ENCODE data around the gene SUCO.
"Not testable (repeated sequence)": the region's sequence is repeated elsewhere in the genome, so short reads cannot be mapped to it uniquely, and the experiment has no call there.

The SUCO gene

DNA sequence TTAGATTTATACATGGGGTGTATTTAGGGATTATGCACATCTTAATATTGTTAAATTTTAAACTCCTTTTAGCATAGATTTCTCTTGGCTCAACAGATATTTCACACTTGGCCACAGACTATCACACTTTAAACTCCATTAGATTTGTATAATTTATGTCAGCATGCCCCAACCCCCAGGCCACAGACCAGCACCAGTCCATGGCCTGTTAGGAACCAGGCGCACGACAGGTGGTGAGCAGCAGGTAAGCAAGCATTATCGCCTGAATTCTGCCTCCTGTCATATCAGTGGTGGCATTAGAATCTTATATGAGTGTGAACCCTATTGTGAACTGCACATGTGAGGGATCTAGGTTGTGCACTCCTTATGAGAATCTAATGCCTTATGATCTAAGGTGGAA, 34.8 kb downstream of the SUCO start:
- DNase-seq = no peak

DNA sequence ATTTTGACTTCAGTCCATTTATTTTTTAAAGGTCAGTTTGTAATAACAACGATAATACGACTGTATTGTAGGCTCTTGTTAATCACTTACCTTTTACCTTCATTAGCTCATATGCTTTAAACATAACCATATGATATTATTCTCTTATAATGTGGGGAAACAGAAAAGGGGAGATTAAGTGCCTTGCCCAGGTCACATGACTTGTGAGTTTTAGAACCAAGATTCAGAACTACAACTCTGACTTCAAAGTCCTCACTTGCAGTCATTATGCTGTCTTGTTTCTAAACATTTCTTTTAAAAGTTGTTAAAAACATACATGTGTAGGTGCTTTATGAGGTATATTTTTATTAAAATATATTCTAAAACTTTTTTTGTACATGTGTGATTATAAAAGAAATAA, 41.1 kb downstream of the SUCO start:
- DNase-seq = no peak

DNA sequence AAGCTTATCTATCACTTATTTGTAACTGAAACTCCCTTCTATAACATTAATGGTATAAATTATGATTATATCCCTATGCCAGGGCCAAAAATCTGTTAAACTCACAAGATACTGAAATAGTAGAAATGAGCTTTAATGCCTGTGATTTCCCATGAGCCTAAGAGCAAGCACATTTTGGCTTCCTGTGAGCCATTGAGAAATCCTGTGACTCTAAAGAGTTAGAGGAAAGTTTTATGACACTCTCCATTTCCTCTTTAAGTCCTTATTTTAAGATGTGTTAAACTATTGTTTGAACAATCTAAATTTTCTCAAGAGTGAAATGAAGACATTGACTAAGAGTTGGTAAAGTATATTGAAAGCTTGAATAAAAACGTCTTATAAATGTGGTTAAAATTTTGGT, 45.6 kb downstream of the SUCO start:
- DNase-seq = peak; percentile 17 to 29

DNA sequence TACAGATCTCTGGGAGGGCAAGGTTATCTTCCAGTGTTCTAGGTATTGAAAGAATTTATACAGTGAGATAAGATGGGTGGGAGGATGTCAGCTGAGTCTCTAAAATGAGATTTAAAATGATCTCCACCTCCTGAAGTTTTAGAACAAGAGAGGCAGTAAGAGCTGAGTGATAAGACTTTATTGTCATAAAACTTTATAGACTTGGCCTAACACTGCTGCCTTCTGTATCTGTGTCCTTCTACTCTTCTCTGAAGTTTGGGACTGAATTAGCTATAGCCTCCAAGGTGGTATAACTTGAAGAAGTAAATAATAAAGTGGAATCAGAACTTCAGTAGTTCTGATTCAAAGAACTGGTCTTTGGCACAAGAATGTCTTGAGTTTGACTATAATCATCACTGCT, 48.3 kb downstream of the SUCO start:
- DNase-seq = no peak

DNA sequence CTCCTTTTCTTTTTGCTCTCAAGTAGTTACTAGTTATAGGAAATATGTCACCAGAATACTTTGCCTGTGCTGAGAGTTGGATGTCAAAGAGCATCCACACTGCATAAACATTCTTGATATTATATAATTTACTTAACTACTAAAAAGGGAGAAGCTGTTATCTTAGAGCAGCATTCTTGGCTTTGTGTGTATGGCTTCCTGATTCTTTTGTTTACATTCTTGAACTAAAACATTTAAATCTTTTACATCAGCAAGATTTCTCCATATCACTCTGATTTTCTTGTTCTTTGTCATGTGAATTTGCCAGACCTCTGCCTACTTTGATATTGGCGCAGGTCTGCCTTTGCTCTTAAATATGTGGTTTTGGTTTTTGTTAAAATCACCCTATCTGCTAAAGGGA, 48.8 kb downstream of the SUCO start:
- no peak for DNase-seq

DNA sequence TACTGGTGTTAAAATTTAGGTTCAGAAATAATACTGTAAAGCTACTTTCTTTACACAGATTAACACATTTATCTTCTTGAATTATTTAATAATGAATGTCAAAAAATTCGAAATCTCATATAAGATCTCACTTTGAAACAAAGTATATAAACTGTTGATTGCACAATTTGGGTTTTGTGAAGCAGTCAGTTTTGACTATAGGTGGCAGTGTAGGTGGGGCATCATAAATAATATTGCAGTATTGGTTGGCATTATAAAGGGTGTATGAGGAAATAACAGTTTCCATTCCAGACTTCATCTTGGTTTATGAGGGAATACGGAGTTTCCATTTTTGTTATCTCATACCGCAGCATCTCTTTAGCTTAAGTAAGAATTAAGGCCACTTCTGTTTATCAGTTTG, 49.9 kb downstream of the SUCO start:
- DNase-seq = no peak

DNA sequence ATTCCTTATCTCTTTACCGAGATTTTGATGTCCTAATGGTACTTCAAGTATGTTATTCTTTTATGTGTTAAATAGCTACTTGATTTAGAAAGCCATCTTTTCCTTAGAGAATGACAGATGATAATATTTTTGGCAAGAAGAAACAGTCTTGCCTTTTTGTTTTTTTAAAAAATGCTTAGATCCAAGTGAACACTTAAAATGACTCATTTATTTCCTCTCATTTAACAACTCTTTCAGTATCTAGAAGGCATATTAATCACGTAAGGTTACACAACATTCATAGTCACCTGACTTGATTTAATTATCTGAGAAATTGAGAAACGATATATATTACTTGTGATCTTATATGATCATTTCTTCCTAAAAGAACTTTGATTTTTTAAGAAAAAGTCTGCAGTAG, 52.4 kb downstream of the SUCO start:
- DNase-seq = no peak

DNA sequence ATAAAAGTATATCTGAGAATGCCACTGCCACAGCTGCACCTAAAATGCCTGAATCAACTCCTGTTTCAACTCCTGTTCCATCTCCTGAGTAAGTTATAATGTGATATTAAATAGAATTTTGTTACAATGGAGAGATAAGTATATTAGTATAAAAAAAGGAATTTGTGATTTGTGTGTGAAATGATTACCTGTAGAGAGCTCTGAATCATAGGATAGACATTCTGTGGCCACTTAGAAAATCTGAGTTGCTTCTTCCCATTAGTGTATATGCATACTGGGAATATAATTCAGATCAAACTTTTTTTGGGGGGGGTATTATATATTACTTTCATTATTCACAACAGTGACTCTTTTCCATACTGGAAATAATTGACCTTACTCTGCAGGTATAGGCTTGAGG, 52.9 kb downstream of the SUCO start:
- DNase-seq = no peak

DNA sequence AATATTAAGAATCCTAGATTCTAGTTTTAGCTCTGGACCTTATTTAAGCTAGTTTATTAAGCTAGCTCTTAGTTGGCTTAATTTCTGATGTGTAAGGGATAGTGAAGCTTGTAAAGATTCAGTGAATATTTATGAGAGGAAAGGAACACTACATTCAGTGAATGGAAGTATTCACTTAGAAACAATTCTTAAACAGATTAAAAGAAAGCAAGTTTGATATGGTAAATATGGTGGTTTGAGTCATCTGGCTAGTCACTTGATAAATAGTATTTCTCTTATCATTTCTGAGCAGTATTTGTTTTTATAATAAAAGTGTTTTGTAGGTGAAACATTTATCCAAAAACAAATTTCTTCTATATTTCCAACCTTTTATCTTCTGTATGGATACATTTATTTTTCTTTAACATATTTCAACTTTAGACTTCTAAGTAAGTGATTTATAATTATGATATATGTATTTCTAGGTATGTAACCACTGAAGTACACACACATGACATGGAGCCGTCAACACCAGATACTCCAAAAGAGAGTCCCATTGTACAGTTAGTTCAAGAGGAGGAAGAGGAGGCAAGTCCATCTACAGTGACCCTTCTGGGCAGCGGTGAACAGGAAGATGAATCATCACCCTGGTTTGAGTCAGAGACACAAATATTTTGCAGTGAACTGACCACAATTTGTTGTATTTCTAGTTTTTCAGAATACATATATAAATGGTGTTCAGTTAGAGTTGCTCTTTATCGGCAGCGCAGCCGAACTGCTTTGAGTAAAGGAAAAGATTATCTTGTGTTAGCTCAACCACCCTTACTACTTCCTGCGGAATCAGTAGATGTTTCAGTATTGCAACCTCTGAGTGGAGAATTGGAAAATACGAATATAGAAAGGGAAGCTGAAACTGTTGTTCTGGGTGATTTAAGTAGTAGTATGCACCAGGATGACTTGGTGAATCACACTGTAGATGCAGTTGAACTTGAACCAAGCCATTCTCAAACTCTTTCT, 55.6 kb downstream of the SUCO start:
- no peak for DNase-seq

DNA sequence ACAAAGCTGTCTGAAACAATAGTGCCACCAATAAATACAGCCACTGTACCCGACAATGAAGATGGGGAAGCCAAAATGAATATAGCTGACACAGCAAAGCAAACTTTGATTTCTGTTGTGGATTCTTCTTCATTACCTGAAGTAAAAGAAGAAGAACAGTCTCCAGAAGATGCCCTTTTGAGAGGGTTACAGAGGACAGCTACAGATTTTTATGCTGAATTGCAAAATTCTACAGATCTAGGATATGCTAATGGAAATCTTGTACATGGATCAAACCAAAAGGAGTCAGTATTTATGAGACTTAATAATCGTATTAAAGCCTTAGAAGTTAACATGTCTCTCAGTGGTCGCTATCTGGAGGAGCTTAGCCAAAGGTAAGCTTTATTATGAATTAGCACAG, 56.6 kb downstream of the SUCO start:
- no peak for DNase-seq

DNA sequence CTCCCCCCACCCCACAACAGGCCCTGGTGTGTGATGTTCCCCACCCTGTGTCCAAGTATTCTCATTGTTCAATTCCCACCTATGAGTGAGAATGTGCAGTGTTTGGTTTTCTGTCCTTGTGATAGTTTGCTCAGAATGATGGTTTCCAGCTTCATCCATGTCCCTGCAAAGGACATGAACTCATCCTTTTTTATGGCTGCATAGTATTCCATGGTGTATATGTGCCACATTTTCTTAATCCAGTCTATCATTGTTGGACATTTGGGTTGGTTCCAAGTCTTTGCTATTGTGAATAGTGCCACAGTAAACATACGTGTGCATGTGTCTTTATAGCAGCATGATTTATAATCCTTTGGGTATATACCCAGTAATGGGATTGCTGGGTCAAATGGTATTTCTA, 58.5 kb downstream of the SUCO start:
- not testable (repeated sequence) for DNase-seq

DNA sequence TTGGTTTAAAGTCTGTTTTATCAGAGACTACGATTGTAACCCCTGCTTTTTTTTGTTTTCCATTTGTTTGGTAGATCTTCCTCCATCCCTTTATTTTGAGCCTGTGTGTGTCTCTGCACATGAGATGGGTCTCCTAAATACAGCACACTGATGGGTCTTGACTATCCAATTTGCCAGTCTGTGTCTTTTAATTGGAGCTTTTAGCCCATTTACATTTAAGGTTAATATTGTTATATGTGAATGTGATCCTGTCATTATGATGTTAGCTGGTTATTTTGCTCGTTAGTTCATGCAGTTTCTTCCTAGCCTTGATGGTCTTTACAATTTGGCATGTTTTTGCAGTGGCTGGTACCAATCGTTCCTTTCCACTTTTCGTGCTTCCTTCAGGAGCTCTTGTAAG, 62.1 kb downstream of the SUCO start:
- DNase-seq = not testable (repeated sequence)

DNA sequence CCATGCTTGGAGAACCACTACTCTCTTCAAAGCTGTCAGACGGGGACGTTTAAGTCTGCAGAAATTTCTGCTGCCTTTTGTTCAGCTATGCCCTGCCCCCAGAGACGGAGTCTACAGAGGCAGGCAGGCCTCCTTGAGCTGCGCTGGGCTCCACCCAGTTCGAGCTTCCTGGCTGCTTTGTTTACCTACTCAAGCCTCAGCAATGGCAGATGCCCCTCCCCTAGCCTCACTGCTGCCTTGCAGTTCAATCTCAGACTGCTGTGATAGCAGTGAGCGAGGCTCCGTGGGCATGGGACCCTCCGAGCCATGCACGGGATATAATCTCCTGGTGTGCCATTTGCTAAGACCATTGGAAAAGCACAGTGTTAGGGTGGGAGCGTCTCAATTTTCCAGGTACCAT, 63.8 kb downstream of the SUCO start:
- DNase-seq = not testable (repeated sequence)

DNA sequence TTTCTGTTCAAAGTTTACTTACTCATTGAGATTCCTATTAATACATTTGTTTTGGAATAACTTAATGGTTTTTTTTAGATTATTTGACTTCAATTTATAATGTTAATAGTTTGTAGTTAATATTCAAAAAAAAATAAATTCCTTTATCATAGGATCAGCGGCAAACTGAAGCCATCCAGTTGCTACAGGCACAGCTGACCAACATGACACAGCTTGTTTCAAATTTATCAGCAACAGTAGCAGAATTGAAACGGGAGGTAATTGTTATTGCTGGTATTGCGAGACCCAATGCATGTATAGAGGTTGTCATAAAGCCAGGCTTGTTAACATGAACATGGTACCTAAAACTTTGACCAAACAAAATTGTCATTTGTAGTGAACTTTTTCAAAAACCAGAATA, 67.0 kb downstream of the SUCO start:
- DNase-seq = no peak

DNA sequence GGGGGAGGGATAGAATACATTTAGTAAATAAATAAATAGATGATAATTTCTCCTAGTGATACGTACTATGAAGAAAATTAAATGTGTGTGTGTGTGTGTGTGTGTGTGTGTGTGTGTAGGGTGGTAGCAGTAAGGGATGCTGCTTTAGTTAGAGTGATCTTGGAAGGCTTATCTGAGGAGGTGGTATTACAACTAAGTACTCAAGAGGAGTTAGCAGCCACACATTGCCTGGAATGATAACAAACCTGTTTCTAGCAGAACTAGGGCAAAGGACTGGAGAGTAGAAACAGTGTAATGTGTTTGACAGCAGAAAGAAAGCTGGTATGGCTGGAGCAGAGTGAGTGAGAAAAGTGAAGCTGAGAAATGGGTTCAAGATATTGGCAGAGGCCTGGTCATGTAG, 67.7 kb downstream of the SUCO start:
- no peak for DNase-seq

DNA sequence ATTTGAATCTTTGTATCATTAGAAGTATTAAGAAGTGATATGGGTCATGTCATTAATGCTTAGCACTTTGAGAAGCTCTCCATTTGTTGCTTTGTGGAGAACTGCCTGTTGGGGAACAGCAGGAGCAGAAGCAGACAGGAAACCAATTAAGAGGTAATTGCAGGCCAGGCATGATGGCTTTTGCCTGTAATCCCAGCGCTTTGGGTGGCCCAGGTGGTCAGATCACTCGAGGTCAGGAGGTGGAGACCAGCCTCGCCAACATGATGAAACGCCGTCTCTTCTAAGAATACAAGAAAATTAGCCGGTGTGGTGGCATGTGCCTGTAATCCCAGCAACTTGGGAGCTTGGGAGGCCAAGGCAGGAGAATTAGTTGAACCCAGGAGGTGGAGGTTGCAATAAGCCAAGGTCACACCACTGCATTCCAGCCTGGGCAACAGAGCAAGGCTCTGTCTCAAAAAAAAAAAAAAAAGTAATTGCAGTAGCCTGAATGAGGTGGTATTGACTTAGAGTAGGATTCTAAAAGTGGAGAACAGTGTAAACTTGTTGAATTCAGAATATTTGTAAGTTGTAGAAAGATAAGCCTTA, 68.2 kb downstream of the SUCO start:
- no peak for DNase-seq

DNA sequence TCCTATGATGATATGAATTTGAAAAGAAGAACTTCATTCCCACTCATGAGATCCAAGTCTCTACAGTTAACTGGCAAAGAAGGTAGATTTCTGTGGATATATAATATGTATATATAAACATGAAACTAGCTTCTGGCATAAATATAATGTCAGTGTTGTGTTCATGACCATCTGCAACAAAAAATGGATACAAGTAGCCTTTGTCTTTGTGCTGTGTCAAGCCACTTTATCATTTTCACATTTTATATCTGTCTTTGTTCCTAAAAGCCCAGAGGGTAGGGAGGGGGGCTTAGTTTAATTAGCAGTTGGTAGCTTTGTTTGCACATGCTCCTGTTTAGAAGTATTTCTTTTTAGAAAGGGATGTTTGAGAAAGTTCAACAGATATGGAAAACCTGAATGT, 69.8 kb downstream of the SUCO start:
- no peak for DNase-seq

DNA sequence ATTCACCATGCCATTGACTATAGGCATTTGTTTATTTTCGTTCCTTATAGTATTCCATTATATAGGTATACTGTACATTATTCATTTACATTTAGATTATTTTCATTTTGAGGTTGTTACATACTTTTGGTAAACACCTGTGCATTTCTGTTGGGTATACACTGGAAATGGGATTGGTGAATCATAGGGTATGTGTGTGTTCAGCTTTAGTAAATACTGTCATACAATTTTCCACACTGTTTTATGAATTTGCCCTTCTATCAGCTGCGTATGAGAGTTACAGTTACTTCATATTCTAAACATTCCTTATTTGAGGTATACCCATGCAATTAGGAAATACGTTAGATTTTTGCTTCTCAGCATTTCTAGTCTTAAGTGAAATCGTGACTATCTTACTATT, 70.9 kb downstream of the SUCO start:
- no peak for DNase-seq

DNA sequence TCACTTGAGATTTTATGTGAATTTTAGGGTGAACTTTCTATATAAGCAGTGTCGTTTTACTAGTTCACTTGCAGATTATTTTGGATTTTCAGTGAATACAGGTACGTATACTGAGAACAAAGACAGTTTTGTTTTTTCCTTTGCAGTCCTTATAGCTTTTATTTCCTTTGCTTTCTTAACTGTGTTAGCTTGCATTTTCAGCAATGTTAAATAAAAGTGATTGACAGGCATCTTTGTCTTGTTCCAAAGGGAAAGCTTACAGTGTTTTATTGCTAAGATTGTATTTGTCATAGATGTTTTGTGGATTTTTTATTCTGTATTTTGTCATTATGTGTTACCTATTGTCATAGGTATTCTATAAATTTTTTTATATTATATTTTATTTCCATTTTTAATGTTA, 72.7 kb downstream of the SUCO start:
- no peak for DNase-seq

DNA sequence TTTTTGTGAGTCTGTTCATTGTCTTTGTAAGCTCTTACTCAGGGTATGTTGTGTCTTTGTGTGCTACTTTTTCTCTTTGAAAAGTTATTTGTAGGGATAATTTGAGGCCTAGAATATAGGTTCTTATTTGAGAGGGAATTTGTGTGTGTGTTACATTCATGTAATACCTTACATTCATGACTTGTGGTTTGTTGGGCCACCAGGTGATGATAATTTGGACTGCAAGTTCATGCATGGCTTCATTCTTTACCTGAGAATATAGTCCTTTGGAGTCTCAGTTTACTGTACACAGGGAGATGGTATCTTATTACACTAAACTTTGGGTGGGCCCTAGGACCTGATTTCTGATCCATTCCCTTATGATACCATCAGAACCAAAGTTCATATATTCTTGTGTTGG, 74.2 kb downstream of the SUCO start:
- no peak for DNase-seq

DNA sequence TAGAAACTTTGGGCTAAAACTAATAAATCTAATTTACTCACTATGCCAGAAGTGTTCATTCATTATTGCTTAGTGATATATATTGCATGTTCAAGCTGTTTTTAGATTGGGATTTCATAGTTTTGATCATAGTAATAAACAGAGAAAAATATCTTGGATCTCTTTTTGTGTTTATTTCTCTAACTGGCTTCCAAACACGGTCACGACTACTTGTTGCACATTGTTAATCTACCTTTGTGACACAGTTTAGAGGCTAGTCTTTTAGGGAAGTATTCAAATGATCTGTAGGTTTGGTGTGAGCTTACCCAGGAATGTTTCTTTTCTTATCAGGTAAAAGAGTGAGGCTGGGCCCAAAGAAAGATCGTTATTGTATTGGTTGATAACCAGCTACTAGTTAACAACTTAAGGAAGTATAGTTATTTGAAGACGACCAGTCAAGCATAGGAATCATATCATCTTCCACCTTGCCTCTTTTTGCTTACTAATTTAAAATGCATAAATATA, 75.2 kb downstream of the SUCO start:
- no peak for DNase-seq

DNA sequence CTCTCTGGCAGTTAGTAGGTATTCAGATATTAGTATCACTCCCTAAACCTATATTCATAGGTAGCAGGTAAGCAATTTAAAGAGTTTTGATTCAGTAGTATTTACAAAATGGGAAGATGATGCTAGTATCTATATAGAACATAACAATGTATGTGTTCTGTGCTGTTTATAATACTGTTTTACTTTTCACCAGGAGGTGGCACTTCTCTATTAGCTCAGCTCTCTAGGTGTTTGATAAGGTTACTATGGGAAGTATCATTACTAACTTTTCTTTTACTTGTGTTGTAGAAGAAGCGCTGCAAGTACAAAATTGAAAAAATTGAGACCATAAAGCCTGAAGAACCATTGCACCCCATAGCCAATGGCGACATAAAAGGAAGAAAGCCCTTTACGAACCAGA, 76.6 kb downstream of the SUCO start:
- DNase-seq = peak; percentile 73 to 79

DNA sequence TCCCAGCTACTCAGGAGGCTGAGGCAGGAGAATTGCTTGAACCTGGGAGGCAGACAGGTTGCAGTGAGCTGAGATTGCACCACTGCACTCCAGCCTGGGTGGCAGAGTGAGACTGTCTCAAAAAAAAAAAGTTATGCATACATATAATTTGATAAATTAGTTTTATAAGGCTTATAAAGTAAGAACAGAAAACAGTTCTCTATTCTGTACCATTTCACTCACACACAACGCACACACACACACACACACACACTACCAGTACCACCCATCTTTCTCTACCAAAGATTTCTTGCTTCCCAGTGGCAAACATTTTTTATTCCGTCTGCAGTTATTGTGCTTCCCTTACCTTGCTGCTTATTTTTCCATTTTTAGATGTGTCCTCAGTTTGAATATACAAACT, 79.5 kb downstream of the SUCO start:
- DNase-seq = no peak

DNA sequence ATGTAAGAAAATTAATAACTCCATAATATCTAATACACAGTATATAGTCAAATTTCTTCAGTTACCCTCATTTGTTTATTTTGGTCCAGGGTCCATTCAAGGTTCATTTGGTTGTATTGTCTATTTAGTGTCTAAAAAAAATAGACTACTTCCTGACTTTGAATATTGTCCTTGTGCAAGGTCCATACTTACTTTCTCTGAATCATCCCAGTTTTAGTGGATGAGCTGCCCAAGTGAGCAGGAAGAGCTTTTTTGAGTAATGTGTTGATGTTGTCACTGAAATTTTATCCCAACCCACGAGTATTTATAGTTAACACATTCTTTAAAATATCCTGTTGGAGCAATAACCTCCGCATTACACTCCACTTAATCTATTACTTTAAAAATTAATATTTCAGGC, 80.3 kb downstream of the SUCO start:
- DNase-seq = no peak

Data from Kasumi-1 (cell line).